Parathyroid adenoma (tissue), 2 donors: Measurements from ENCODE around the gene DNAAF5.

ENCODE experiments used
- H2AFZ ChIP-seq: fragments of 300-600 bp; sonication (generic); one replicate; pipeline ENCODE4 v1.7.0; 2017; ENCODE audit warnings: antibody characterized with exemption, mild to moderate bottlenecking
- H3K27ac ChIP-seq: fragments of 300-600 bp; sonication (generic); one replicate; pipeline ENCODE4 v1.7.0; 2017
- H3K27me3 ChIP-seq: fragments of 300-600 bp; sonication (generic); one replicate; pipeline ENCODE4 v1.7.0; 2017; ENCODE audit warnings: low read length; ENCODE audit not compliant: control insufficient read depth, insufficient read depth
- H3K36me3 ChIP-seq: fragments of 300-600 bp; sonication (generic); one replicate; pipeline ENCODE4 v1.7.0; 2017; ENCODE audit warnings: low read length; ENCODE audit not compliant: control insufficient read depth, insufficient read depth
- H3K4me1 ChIP-seq: fragments of 300-600 bp; sonication (generic); one replicate; pipeline ENCODE4 v1.7.0; 2017; ENCODE audit warnings: control low read depth
- H3K4me2 ChIP-seq: fragments of 300-600 bp; sonication (generic); one replicate; pipeline ENCODE4 v1.7.0; 2017; ENCODE audit warnings: low read length
- H3K4me3 ChIP-seq: fragments of 300-600 bp; sonication (generic); one replicate; pipeline ENCODE4 v1.7.0; 2017; ENCODE audit warnings: low read depth, low read length
- H3K79me2 ChIP-seq: fragments of 300-600 bp; sonication (generic); one replicate; pipeline ENCODE4 v1.7.0; 2017; ENCODE audit warnings: control low read depth
- H3K9ac ChIP-seq: fragments of 300-600 bp; sonication (generic); one replicate; pipeline ENCODE4 v1.7.0; 2017; ENCODE audit warnings: mild to moderate bottlenecking
- H3K9me3 ChIP-seq: fragments of 300-600 bp; sonication (generic); one replicate; pipeline ENCODE4 v1.7.0; 2017; ENCODE audit warnings: low read length; ENCODE audit not compliant: control insufficient read depth
- CTCF ChIP-seq: fragments of 300-600 bp; sonication (generic); IDR thresholded peaks from one replicate; pipeline ENCODE4 v1.7.0; 2017; ENCODE audit warnings: antibody characterized with exemption, mild to moderate bottlenecking
- donor health status: primary hyperparathyroidism.

DNAAF5 gene

DNA sequence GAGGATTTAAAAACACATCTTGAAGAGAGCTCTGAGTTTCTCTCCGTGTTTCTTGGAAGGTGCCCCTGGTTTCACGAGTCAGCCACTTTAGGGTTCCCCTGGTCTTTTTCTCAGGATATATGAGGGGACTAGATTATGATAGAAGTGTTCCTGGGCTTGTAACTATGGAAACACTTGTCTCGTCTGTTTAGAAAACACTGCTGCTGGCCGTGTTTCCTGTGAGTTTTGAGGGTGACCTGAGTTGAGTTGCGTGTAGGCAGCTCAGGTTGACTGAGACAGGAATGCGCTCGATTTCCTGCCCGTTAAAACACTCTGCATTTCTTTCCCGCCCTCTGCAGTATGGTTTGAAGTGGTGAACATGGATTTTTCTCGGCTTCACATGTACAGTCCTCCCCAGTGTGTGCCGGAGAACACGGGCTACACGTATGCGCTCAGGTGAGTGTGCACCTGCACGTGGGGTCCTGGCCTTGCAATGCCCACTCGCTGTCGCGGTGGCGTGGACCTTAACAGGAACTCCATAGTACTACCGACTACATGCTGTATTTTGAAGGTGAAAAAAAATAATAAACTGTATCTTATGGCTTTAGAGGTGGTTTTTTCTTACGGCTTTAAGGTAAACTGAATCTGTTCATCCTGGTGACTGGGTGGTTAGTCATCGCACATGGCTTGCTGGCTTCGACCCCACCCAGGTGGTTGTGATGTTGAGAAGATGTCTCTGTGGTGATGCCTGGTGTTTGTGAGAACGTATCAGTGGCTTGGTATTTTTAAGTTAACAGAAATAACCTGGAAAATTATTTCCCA is 105.9 kb downstream of the DNAAF5 start, which contains the start of gene SUN1:
Gene SUN1, plus strand, starts transcription at position 310 of the 801 bp plus-strand sequence. Its CDS starts 49 bp downstream, at position 359.
- H3K4me3 ChIP-seq: peak within 1 kb of the TSS; percentile 54
- no peaks in the 10 kb centered on the region for H3K27me3 ChIP-seq
- peak within 1 kb of the TSS; percentile 75 for H3K4me2 ChIP-seq
- no peak for TF ChIP-seq CTCF
- no peak within 1 kb of the TSS for H3K9ac ChIP-seq
- H2AFZ ChIP-seq: no peak within 1 kb of the TSS
- H3K79me2 ChIP-seq: peaks cover 66% of the 10 kb centered on the region
- H3K27ac ChIP-seq: peak within 1 kb of the TSS; percentile 58
- H3K36me3 ChIP-seq: no peaks in the 10 kb centered on the region
- no peaks in the 10 kb centered on the region for H3K9me3 ChIP-seq
- H3K4me1 ChIP-seq: peaks cover 3% of the 10 kb centered on the region

GRCh38 chr7:832968-833424 is 106.5 kb downstream of the DNAAF5 start:
- Histone ChIP-seq H3K9ac (no peak overlapping the region), H3K4me2 (peak overlapping the region; percentile 75), H3K4me1 (peaks cover 3% of the 10 kb centered on the region), H3K9me3 (no peaks in the 10 kb centered on the region), H3K27me3 (no peaks in the 10 kb centered on the region), H3K4me3 (no peak overlapping the region), H2AFZ (no peak overlapping the region), H3K36me3 (no peaks in the 10 kb centered on the region), H3K79me2 (peaks cover 63% of the 10 kb centered on the region), H3K27ac (peak overlapping the region; percentile 58)
- TF ChIP-seq CTCF: no peak

DNA sequence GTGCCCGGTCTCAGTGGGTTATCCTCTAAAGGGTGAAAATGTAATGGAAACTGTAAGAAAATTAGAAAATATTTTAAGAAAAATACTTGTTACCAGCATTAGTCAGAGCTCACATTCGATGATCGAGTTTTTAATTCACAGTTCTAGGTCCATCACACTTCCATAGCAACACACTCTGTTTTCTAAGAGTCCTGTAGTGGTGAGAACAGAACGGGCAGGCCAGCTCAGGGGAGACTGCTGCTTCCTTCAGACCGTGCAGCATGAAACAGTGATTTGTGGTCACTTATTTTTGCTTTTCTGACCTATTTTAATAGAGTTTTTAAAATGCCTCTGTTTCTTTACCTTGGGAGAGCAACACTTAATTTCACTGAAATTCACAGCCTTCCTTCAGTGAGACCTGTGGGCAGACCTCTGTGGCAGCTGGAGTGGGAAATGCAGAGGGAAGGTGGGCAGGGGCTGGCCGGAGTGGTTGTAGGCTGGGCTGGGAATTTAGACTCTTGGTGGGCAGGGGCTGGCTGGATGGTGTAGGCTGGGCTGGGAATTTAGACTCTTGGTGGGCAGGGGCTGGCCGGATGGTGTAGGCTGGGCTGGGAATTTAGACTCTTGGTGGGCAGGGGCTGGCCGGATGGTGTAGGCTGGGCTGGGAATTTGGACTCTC is 107.2 kb downstream of the DNAAF5 start:
- Histone ChIP-seq H3K36me3 (no peaks in the 10 kb centered on the region), H3K9me3 (no peaks in the 10 kb centered on the region), H3K4me3 (no peak overlapping the region), H3K4me1 (peaks cover 3% of the 10 kb centered on the region), H3K79me2 (peaks cover 62% of the 10 kb centered on the region), H3K27ac (no peak overlapping the region), H3K27me3 (no peaks in the 10 kb centered on the region), H2AFZ (no peak overlapping the region), H3K9ac (no peak overlapping the region), H3K4me2 (no peak overlapping the region)
- TF ChIP-seq CTCF: no peak

DNA sequence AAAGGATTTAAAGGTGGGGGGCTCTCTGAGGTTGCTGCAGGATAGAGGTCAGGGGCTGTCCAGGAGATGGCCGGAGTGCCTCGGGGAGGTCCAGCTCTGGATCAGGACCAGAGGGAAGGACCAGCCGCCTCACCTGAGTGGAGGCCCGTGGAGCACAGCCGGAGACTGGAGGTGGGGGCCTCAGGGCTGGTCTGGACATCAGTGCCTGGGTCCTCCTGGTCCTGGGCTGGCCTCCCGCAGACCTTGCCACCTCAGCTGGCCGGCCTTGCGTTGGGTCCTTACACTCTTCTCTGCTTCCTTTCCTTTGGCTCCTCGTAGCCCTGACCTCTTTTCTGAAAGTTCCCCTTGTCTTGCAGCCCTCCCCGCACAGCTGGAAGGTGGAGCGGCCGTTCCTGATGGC is 107.8 kb downstream of the DNAAF5 start:
- Histone ChIP-seq H3K79me2 (peaks cover 61% of the 10 kb centered on the region), H3K4me2 (no peak overlapping the region), H3K9ac (no peak overlapping the region), H3K36me3 (no peaks in the 10 kb centered on the region), H3K4me3 (no peak overlapping the region), H3K27me3 (no peaks in the 10 kb centered on the region), H3K4me1 (peaks cover 3% of the 10 kb centered on the region), H3K27ac (no peak overlapping the region), H3K9me3 (no peaks in the 10 kb centered on the region), H2AFZ (no peak overlapping the region)
- TF ChIP-seq CTCF: no peak
